SK-N-SH (cell line): ENCODE measurements around the gene KPTN. TPM values are rescaled to one million over a fixed set of nuclear protein-coding genes. Genes with fewer than 3 reads are reported as not detected.
"Not testable (repeated sequence)": the region's sequence is repeated elsewhere in the genome, so short reads cannot be mapped to it uniquely, and the experiment has no call there.

Experiments
- CTCF ChIA-PET: fragments of 300-600, 350-600 bp; formaldehyde crosslinking; extraction: SDS; loops from one replicate; lab custom pipeline; 2021; lab: Yijun Ruan, JAX
- POLR2A ChIA-PET: fragments of 350-600 bp; sonication (Branson Sonifier 250); formaldehyde crosslinking; extraction: SDS; loops from one replicate; lab custom pipeline; 2020; ENCODE audit warnings: antibody characterized with exemption, inconsistent platforms; lab: Yijun Ruan, JAX
- DNase-seq: peaks from one replicate; pipeline ENCODE4 v3.0.0; 2012
- H2AFZ ChIP-seq: fragments of 200-600 bp; sonication (generic); 2 replicates; pipeline ENCODE4 v1.8.1; 2016; ENCODE audit warnings: antibody characterized with exemption, mild to moderate bottlenecking, low read depth
- H3F3A ChIP-seq: fragments of 200-600 bp; sonication (generic); replicated peaks from 2 replicates; pipeline ENCODE3; 2016; ENCODE audit warnings: antibody characterized with exemption, mild to moderate bottlenecking; ENCODE audit not compliant: insufficient read depth
- H3K27ac ChIP-seq, 2 experiments: fragments of 200-500 bp in 1 of 2; fragments of 200-600 bp in 1 of 2; sonication (Bioruptor generic) in 1 of 2; sonication (generic), shearing (Covaris generic) in 1 of 2; 2 replicates each; pipeline versions ENCODE4 v1.5.1 to v1.6.1; 2014 to 2016; ENCODE audit warnings: low read depth in 2 of 2, inconsistent platforms in 1 of 2, low read length in 1 of 2, mild to moderate bottlenecking in 1 of 2, mixed read lengths in 1 of 2
- H3K27me3 ChIP-seq: fragments of 200-600 bp; sonication (generic), shearing (Covaris generic); 2 replicates; pipeline ENCODE4 v1.6.1; 2016; ENCODE audit warnings: mixed run types; ENCODE audit not compliant: insufficient read depth
- H3K36me3 ChIP-seq, 2 experiments: fragments of 200-500 bp in 1 of 2; fragments of 200-600 bp in 1 of 2; sonication (Bioruptor generic) in 1 of 2; sonication (generic) in 1 of 2; replicated peaks in 1 of 2; 2 replicates each; pipeline versions ENCODE3 to v1.5.1; 2014 to 2016; ENCODE audit warnings: low read length in 1 of 2, mild to moderate bottlenecking in 1 of 2; ENCODE audit not compliant: insufficient read depth in 2 of 2, control insufficient read depth in 1 of 2
- H3K4me1 ChIP-seq, 2 experiments: fragments of 200-500 bp in 1 of 2; fragments of 200-600 bp in 1 of 2; sonication (Bioruptor generic) in 1 of 2; sonication (generic), shearing (Covaris generic) in 1 of 2; 2 replicates each; pipeline versions ENCODE4 v1.5.1 to v1.6.1; 2014 to 2016; ENCODE audit warnings: low read depth in 1 of 2, low read length in 1 of 2, mixed run types in 1 of 2; ENCODE audit not compliant: insufficient read depth in 2 of 2, control insufficient read depth in 1 of 2
- H3K4me2 ChIP-seq: fragments of 200-600 bp; sonication (generic), shearing (Covaris generic); 2 replicates; pipeline ENCODE4 v1.6.1; 2017; ENCODE audit warnings: mixed run types
- H3K4me3 ChIP-seq, 2 experiments: fragments of 200-500 bp in 1 of 2; fragments of 200-600 bp in 1 of 2; sonication (Bioruptor generic) in 1 of 2; sonication (generic), shearing (Covaris generic) in 1 of 2; 2 replicates each; pipeline versions ENCODE4 v1.5.1 to v1.8.1; 2014 to 2016; ENCODE audit warnings: low read depth in 2 of 2, inconsistent platforms in 1 of 2, low read length in 1 of 2, mild to moderate bottlenecking in 1 of 2, mixed read lengths in 1 of 2, moderate library complexity in 1 of 2
- H3K79me2 ChIP-seq: fragments of 200-600 bp; sonication (generic); 2 replicates; pipeline ENCODE4 v1.8.1; 2017; ENCODE audit warnings: mild to moderate bottlenecking; ENCODE audit not compliant: insufficient read depth
- H3K9ac ChIP-seq: fragments of 200-600 bp; sonication (generic); 2 replicates; pipeline ENCODE4 v1.6.1; 2017; ENCODE audit warnings: mixed run types
- H3K9me2 ChIP-seq: fragments of 200-600 bp; sonication (generic); 2 replicates; pipeline ENCODE4 v1.6.1; 2017; ENCODE audit warnings: mixed run types
- H3K9me3 ChIP-seq: fragments of 200-600 bp; sonication (generic); 2 replicates; pipeline ENCODE4 v1.6.1; 2017; ENCODE audit warnings: mixed run types, mild to moderate bottlenecking, moderate library complexity
- H4K20me1 ChIP-seq: fragments of 200-600 bp; sonication (generic); 2 replicates; pipeline ENCODE4 v1.6.1; 2017; ENCODE audit warnings: mild to moderate bottlenecking, mixed run types; ENCODE audit not compliant: insufficient read depth
- CTCF ChIP-seq: fragments of 200-600 bp; sonication (generic); IDR thresholded peaks from 2 replicates; pipeline ENCODE4 v1.6.1; 2017; ENCODE audit warnings: antibody characterized with exemption, mild to moderate bottlenecking, moderate library complexity
- ELF1 ChIP-seq: IDR thresholded peaks from 2 replicates; pipeline ENCODE4 v1.4.0; 2012
- EP300 ChIP-seq, 2 experiments: IDR thresholded peaks; 2 replicates each; pipeline versions ENCODE4 v1.4.0 to v1.6.1; 2012; ENCODE audit warnings: borderline replicate concordance in 1 of 2, low read depth in 1 of 2, low read length in 1 of 2
- FOXM1 ChIP-seq: IDR thresholded peaks from 2 replicates; pipeline ENCODE4 v1.4.0; 2012; ENCODE audit warnings: low read depth, mild to moderate bottlenecking
- MXI1 ChIP-seq: IDR thresholded peaks from 2 replicates; pipeline ENCODE4 v1.6.1; 2012; ENCODE audit warnings: mild to moderate bottlenecking, low read depth, low read length, improper control_type of control experiment
- NFIC ChIP-seq: IDR thresholded peaks from 2 replicates; pipeline ENCODE4 v1.4.0; 2012; ENCODE audit warnings: borderline replicate concordance
- NRF1 ChIP-seq: IDR thresholded peaks from 2 replicates; pipeline ENCODE4 v1.6.1; 2012; ENCODE audit warnings: low read depth, mild to moderate bottlenecking, low read length
- PBX3 ChIP-seq: IDR thresholded peaks from 2 replicates; pipeline ENCODE4; 2012
- POLR2AphosphoS5 ChIP-seq: IDR thresholded peaks from 2 replicates; pipeline ENCODE4 v1.6.1; 2012; ENCODE audit warnings: low read depth, low read length
- RAD21 ChIP-seq: IDR thresholded peaks from 2 replicates; pipeline ENCODE4 v1.6.1; 2012; ENCODE audit warnings: mild to moderate bottlenecking, low read length
- REST ChIP-seq: IDR thresholded peaks from 2 replicates; pipeline ENCODE4 v1.6.1; 2012; ENCODE audit warnings: mild to moderate bottlenecking, low read depth, low read length, moderate library complexity
- RFX5 ChIP-seq: IDR thresholded peaks from 2 replicates; pipeline ENCODE4 v1.6.1; 2012; ENCODE audit warnings: mild to moderate bottlenecking, improper control_type of control experiment, low read length
- SIN3A ChIP-seq: IDR thresholded peaks from 2 replicates; pipeline ENCODE4 v1.6.1; 2012; ENCODE audit warnings: low read depth, mild to moderate bottlenecking, low read length, moderate library complexity, borderline replicate concordance
- TCF12 ChIP-seq: IDR thresholded peaks from 2 replicates; pipeline ENCODE4 v1.4.0; 2012
- WGBS: methylation state at CpG from one replicate; pipeline ENCODE4 v1.1.6; 2017; ENCODE audit warnings: low lambda C conversion rate; 5-methylcytosine and 5-hydroxymethylcytosine counted together
- polyA plus RNA-seq, 3 experiments: library from polyadenylated mRNA; depleted of rRNA; stranded (reverse); fragments of >200 nt; gene quantifications; 2 replicates each; pipeline ENCODE4 v1.2.3, GENCODE V29; 2012

The KPTN gene
- polyA plus RNA-seq, 1 of the 3 experiments (the other 2 are of a cell fraction), result 15.8 TPM

- no peaks in the 10 kb centered on the region for H3K9me2 ChIP-seq
- WGBS, result 95% methylated on average over 10 of the region's 19 CpGs
- H3K4me2 ChIP-seq, result no peak overlapping the region
- no peak overlapping the region for H3K9ac ChIP-seq
- H3K27ac ChIP-seq, result no peak overlapping the region
- H3K79me2 ChIP-seq, result no peaks in the 10 kb centered on the region
- peaks cover 0 to 30% of the 10 kb centered on the region in 2 experiments; a peak in 1 of 4 replicates for H3K4me1 ChIP-seq
- no peaks in the 10 kb centered on the region for H3K27me3 ChIP-seq
- TF ChIP-seq POLR2AphosphoS5, result no peak
- TF ChIP-seq RFX5, result no peak
- TF ChIP-seq MXI1, result no peak
- no peak for TF ChIP-seq TCF12
- TF ChIP-seq, all 33 proteins: peak for 0
- POLR2A ChIA-PET, result no interaction called here
- H3F3A ChIP-seq, result peaks cover 16% of the 10 kb centered on the region
- H4K20me1 ChIP-seq, result no peaks in the 10 kb centered on the region
- H3K36me3 ChIP-seq, result peaks cover 5 to 12% of the 10 kb centered on the region in 2 experiments
- H3K4me3 ChIP-seq, result no peak overlapping the region
- H3K9me3 ChIP-seq, result no peaks in the 10 kb centered on the region
- H2AFZ ChIP-seq, result no peak overlapping the region
- CTCF ChIA-PET, result interaction anchor here (0.8 to 3.8 kb wide), 5 partner anchors 21 to 211 kb away, joined by 3 to 16 read pairs (median 3); partner anchors contain the start of gene NAPA
- no peak for DNase-seq
Observed at GRCh38 chr19:47487551-47488515, 3.8 kb upstream of the KPTN start.

- peaks cover 0 to 20% of the 10 kb centered on the region in 2 experiments; a peak in 1 of 4 replicates for H3K4me1 ChIP-seq
- POLR2A ChIA-PET, result no interaction called here
- no peaks in the 10 kb centered on the region for H3K9me3 ChIP-seq
- H2AFZ ChIP-seq, result no peak overlapping the region
- no peak overlapping the region for H3K4me3 ChIP-seq
- no peaks in the 10 kb centered on the region for H3K27me3 ChIP-seq
- H4K20me1 ChIP-seq, result no peaks in the 10 kb centered on the region
- WGBS, result 95% methylated on average over 9 of the region's 9 CpGs
- peaks cover 5 to 12% of the 10 kb centered on the region in 2 experiments for H3K36me3 ChIP-seq
- no peak for DNase-seq
- H3K9ac ChIP-seq, result no peak overlapping the region
- peaks cover 16% of the 10 kb centered on the region for H3F3A ChIP-seq
- H3K27ac ChIP-seq, result no peak overlapping the region
- CTCF ChIA-PET, result interaction anchor here (1.4 to 3.8 kb wide), 2 partner anchors 29 to 50 kb away, joined by 8 to 16 read pairs; partner anchors contain the start of gene NAPA
- H3K79me2 ChIP-seq, result no peaks in the 10 kb centered on the region
- TF ChIP-seq FOXM1 (no peak), SIN3A (no peak), NRF1 (no peak), RFX5 (no peak), PBX3 (no peak), RAD21 (no peak), CTCF (no peak), REST (no peak), NFIC (no peak), MXI1 (no peak), EP300 (IDR thresholded peaks at IDR 0.05; ENCODE audit: borderline replicate concordance in 1 of 2, low read depth in 1 of 2, low read length in 1 of 2) (no peak), ELF1 (no peak), POLR2AphosphoS5 (no peak)
- H3K4me2 ChIP-seq, result no peak overlapping the region
- no peaks in the 10 kb centered on the region for H3K9me2 ChIP-seq
Observed at GRCh38 chr19:47486900-47487299, 2.9 kb upstream of the KPTN start.

- 95% methylated on average over 13 of the region's 13 CpGs for WGBS
- H3K4me3 ChIP-seq, H3K9ac ChIP-seq, H3K79me2 ChIP-seq, POLR2A ChIA-PET, H3K9me3 ChIP-seq, H3K27me3 ChIP-seq, H2AFZ ChIP-seq, H3K9me2 ChIP-seq, DNase-seq, H3K27ac ChIP-seq, H3K4me2 ChIP-seq, H4K20me1 ChIP-seq: not testable (repeated sequence)
- CTCF ChIA-PET, result interaction anchor here (1.5 to 3.8 kb wide), 2 partner anchors 21 to 50 kb away, joined by 5 to 16 read pairs; no protein-coding TSS in a partner anchor
- Histone ChIP-seq H3K36me3 (peaks cover 5 to 12% of the 10 kb centered on the region in 2 experiments), H3F3A (peaks cover 16% of the 10 kb centered on the region), H3K4me1 (peaks cover 0 to 14% of the 10 kb centered on the region in 2 experiments; a peak in 1 of 4 replicates)
Observed at GRCh38 chr19:47486220-47486619, 2.2 kb upstream of the KPTN start.
